Measurements from ENCODE around the gene CADM4. TPM values are rescaled to one million over a fixed set of nuclear protein-coding genes. Genes with fewer than 3 reads are reported as not detected.
"Not testable (repeated sequence)": the region's sequence is repeated elsewhere in the genome, so short reads cannot be mapped to it uniquely, and the experiment has no call there.

CADM4 gene
- total RNA-seq, 3 donors from 2014 or later, result 2.1 to 20.8 (median 18.0) TPM

- no peak overlapping the region for H3K27ac ChIP-seq
- TF ChIP-seq POLR2AphosphoS5 (IDR thresholded peaks at IDR 0.05) (no peak), POLR2A (IDR thresholded peaks at IDR 0.05) (no peak), CTCF (IDR thresholded peaks at IDR 0.05) (no peak)
- no peaks in the 10 kb centered on the region for H3K27me3 ChIP-seq
- no peaks in the 10 kb centered on the region for H3K4me1 ChIP-seq
- intact Hi-C loops (cut with DNase I; ENCODE audit: low total_unique reads), result no loop called here
- no peak overlapping the region for H3K4me3 ChIP-seq
- no peaks in the 10 kb centered on the region for H3K36me3 ChIP-seq
- DNase-seq (ENCODE audit: low spot score in 2 of 2), result no peak
- H3K9me3 ChIP-seq, result no peaks in the 10 kb centered on the region
Observed at GRCh38 chr19:43609872-43610271, 29.8 kb downstream of the CADM4 start.

DNA sequence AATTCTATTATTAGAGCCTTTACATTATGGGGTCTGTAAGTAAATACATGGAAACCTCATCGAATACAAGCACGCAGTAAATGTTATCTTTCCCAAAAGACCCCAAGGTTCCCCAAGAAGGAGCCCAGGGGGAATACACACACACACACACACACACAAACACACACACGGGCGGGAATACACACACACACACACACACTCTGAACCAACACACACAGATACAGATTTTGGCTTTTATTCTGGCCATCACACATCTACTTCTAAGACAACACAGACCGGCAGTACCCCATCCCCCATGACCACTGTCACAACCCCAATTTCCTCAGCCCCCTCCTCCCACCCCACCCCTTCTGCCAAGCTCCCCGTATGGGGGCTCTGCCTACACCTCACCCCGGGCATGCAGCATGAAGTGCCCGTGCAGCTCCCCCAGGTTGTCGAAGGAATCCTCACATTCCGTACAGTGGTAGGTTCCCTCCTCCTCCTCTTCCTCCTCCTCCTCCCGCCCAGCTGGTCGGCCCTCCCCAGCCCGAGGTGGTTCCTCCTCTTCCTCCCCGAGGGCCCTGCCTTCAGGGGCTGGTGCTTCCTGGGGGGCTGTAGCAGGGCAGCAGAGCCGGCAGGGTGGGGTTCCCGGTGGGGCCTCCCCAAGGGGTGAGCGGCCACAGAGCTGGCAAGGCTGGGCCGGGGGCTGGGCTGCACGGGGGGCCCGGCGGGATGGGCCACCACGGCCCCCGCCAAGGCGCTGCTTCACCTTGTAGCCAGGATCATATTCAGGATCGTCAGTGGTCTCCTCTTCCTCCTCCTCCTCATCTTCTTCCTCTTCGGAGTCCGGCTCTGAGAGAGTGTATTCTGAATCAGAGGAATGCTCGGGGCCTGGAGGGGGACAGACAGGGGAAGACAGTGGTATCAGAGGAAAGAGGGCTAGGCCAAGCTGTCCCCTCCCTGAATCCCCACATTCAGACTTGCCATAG, 32.1 kb downstream of the CADM4 start:
- H3K36me3 ChIP-seq, result no peaks in the 10 kb centered on the region
- no peaks in the 10 kb centered on the region for H3K4me1 ChIP-seq
- H3K27me3 ChIP-seq, result no peaks in the 10 kb centered on the region
- H3K9me3 ChIP-seq, result no peaks in the 10 kb centered on the region
- no peak for DNase-seq (ENCODE audit: low spot score in 2 of 2)
- no peak for TF ChIP-seq POLR2AphosphoS5 (IDR thresholded peaks at IDR 0.05)
- TF ChIP-seq POLR2A (IDR thresholded peaks at IDR 0.05), result no peak
- TF ChIP-seq CTCF (IDR thresholded peaks at IDR 0.05), result no peak
- H3K27ac ChIP-seq, result peak overlapping the region; percentile 69 to 75
- intact Hi-C loops (cut with DNase I; ENCODE audit: low total_unique reads), result no loop called here
- H3K4me3 ChIP-seq, result no peak overlapping the region

DNA sequence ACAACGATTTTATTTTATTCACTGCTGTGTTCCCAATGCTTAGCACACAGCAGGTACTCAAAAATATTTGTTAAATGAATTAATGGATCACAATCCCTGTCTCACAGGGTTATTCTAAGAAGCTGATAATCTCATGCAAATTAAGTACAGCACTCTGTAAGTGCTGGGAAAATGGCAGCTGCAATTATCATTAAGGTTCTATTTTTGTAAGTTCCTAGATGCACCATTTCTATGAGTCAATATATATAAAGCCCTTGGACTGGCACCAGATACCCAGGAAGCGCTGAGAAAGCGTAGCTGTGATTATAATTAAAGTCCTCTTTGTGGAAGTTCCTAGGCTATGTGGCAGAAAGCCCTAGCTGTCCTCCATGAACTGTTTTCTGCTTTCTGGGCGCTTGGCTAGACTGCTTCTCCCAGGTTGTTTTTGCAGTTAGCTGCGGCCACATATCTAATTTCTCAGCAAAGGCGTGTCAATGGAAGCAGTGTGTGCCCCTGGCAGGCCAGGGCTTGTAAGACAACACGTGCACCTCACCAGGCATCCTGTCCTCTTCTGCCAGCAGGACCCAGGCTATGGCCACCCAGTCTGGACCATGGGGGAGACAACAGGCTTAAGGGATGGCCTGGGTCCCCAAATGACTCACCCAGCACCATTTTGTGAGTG, 33.0 kb downstream of the CADM4 start:
- H3K4me3 ChIP-seq, result no peak overlapping the region
- peak in 1 of 3 donors; percentile 13 for TF ChIP-seq POLR2AphosphoS5 (IDR thresholded peaks at IDR 0.05)
- no peak for TF ChIP-seq CTCF (IDR thresholded peaks at IDR 0.05)
- H3K27ac ChIP-seq, result peak overlapping the region; percentile 69 to 75
- H3K9me3 ChIP-seq, result no peaks in the 10 kb centered on the region
- H3K36me3 ChIP-seq, result no peaks in the 10 kb centered on the region
- H3K27me3 ChIP-seq, result no peaks in the 10 kb centered on the region
- DNase-seq (ENCODE audit: low spot score in 2 of 2), result peak in 1 of 2 donors; percentile 78
- intact Hi-C loops (cut with DNase I; ENCODE audit: low total_unique reads), result no loop called here
- H3K4me1 ChIP-seq, result no peaks in the 10 kb centered on the region

DNA sequence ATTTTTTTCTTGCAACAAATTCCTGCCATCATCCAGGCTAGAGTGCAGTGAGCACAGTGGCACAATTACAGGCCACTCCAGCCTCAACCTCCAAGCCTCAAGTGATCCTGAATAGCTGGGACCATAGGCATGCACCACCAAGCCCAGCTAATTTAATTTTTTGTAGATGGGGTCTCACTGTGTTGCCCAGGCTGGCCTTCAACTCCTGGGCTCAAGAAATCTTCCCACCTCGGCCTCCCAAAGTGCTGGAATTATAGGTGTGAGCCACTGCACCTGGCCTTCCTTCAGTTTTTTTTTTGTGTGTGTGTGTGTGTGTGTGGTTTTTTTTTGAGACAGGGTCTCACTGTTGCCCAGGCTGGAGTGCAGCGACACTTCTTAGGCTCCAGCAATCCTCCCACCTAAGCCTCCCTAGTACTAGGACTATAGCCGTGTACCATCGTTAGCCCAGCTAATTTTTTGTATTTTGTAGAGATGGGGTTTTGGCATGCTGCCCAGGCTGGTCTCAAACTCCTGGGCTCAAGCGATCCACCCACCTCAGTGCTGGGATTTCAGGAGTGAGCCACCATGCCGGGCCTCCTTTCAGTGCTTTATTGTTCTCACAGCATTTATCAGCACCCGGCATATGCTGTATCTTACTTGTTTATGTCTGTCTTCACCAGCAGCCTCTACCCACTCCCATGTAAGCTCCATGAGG, 33.6 kb downstream of the CADM4 start:
- Histone ChIP-seq H3K27ac (peak overlapping the region; percentile 69 to 75), H3K9me3 (no peaks in the 10 kb centered on the region), H3K36me3 (no peaks in the 10 kb centered on the region), H3K4me3 (no peak overlapping the region), H3K4me1 (no peaks in the 10 kb centered on the region), H3K27me3 (no peaks in the 10 kb centered on the region)
- no peak for DNase-seq (ENCODE audit: low spot score in 2 of 2)
- no peak for TF ChIP-seq POLR2A (IDR thresholded peaks at IDR 0.05)
- TF ChIP-seq POLR2AphosphoS5 (IDR thresholded peaks at IDR 0.05), result no peak
- no peak for TF ChIP-seq CTCF (IDR thresholded peaks at IDR 0.05)
- intact Hi-C loops (cut with DNase I; ENCODE audit: low total_unique reads), result loop anchor here (1.0 kb wide), 1 partner anchor 48 kb away; no protein-coding TSS in a partner anchor

DNA sequence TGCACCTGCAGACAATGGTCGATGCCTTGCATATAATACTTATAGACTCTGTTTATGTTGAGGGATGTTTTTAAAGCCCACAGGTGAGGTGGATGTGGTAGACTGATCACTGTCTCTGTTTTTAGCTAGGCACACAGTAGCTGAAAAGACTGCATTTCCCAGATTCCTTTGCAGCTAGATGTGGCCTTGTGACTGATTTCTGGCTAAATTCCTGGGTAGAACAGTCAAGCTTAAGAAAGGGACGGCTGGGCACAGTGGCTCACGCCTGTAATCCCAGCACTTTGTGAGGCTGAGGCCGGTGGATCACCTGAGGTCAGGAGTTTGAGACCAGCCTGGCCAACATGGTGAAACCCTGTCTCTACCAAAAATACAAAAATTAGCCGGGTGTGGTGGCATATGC, 39.3 kb downstream of the CADM4 start:
- H3K9me3 ChIP-seq; H3K36me3 ChIP-seq; intact Hi-C loops (cut with DNase I; ENCODE audit: low total_unique reads); H3K4me1 ChIP-seq; H3K4me3 ChIP-seq; DNase-seq (ENCODE audit: low spot score in 2 of 2); H3K27me3 ChIP-seq: not testable (repeated sequence)
- H3K27ac ChIP-seq, result peak overlapping the region; percentile 44 to 56

All from breast epithelium (tissue), 4 donors.